ENCODE data around the gene CHST3.
"Not testable (repeated sequence)": the region's sequence is repeated elsewhere in the genome, so short reads cannot be mapped to it uniquely, and the experiment has no call there.

CHST3 gene

GRCh38 chr10:71973777-71974488 is 9.7 kb downstream of the CHST3 start:
- DNase-seq (ENCODE audit: low read depth): no peak

GRCh38 chr10:71974489-71975021 is 10.4 kb downstream of the CHST3 start:
- no peak for DNase-seq (ENCODE audit: low read depth)

GRCh38 chr10:71975087-71975870 is 11.1 kb downstream of the CHST3 start:
- DNase-seq (ENCODE audit: low read depth): no peak

GRCh38 chr10:71975871-71976725 is 11.9 kb downstream of the CHST3 start:
- DNase-seq (ENCODE audit: low read depth): no peak

- DNase-seq (ENCODE audit: low read depth): not testable (repeated sequence)
These were observed 13.4 kb downstream of the CHST3 start for GRCh38 chr10:71977614-71977903.

- no peak for DNase-seq (ENCODE audit: low read depth)
These were observed 14.3 kb downstream of the CHST3 start for GRCh38 chr10:71978476-71978875.

GRCh38 chr10:71978988-71979691 is 14.9 kb downstream of the CHST3 start:
- DNase-seq (ENCODE audit: low read depth): no peak

GRCh38 chr10:71979692-71980062 is 15.5 kb downstream of the CHST3 start:
- DNase-seq (ENCODE audit: low read depth): no peak

- no peak for DNase-seq (ENCODE audit: low read depth)
These were observed 16.2 kb downstream of the CHST3 start for GRCh38 chr10:71980181-71981014.

GRCh38 chr10:71981015-71981875 is 17.1 kb downstream of the CHST3 start:
- DNase-seq (ENCODE audit: low read depth): no peak

- DNase-seq (ENCODE audit: low read depth): no peak
These were observed 17.7 kb downstream of the CHST3 start for GRCh38 chr10:71981876-71982230.

- DNase-seq (ENCODE audit: low read depth): no peak
These were observed 18.3 kb downstream of the CHST3 start for GRCh38 chr10:71982269-71983178.

GRCh38 chr10:71984126-71984808 is 20.1 kb downstream of the CHST3 start:
- DNase-seq (ENCODE audit: low read depth): no peak

- no peak for DNase-seq (ENCODE audit: low read depth)
These were observed 20.7 kb downstream of the CHST3 start for GRCh38 chr10:71984809-71985388.

- no peak for DNase-seq (ENCODE audit: low read depth)
These were observed 21.5 kb downstream of the CHST3 start for GRCh38 chr10:71985542-71986250.

- not testable (repeated sequence) for DNase-seq (ENCODE audit: low read depth)
These were observed 24.7 kb downstream of the CHST3 start for GRCh38 chr10:71988895-71989294.

Measured in T-helper 22 cell (primary cell).